ENCODE measurements around the gene SH3RF3.
"Not testable (repeated sequence)": the region's sequence is repeated elsewhere in the genome, so short reads cannot be mapped to it uniquely, and the experiment has no call there.

Gene SH3RF3

GRCh38 chr2:109153807-109154206 is 24.8 kb downstream of the SH3RF3 start:
- TF ChIP-seq Cebpa-rat (IDR thresholded peaks at IDR 0.05) = no peak
- Histone ChIP-seq H3K27me3 (no peaks in the 10 kb centered on the region), H3K9ac (no peak overlapping the region), H3K4me2 (no peak overlapping the region), H4K20me1 (peaks cover 98% of the 10 kb centered on the region), H3K4me1 (peaks cover 53% of the 10 kb centered on the region), H3K4me3 (no peak overlapping the region), H3K9me3 (no peaks in the 10 kb centered on the region), H3K36me3 (no peaks in the 10 kb centered on the region), H3K27ac (no peak overlapping the region)

DNA sequence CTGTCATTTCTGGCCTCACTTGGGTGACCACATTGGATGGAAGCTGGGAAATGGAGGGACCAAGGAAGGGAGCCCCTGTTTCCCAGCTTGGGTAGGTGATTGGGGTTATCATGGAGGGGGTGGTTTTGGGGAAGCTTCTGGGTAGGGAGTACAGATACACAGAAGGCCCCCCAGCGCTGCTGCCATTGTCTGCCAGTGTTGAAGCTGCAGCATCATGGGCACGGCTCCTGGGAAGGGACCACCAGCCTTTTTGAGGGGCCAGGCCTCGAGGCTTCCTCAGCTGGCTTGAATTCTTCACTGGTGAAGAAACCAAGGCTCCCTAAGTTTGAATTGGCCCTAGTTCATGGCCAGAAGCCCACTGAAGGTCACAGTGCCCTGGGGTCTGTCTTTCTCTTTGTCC is 25.2 kb downstream of the SH3RF3 start:
- no peak for TF ChIP-seq Cebpa-rat (IDR thresholded peaks at IDR 0.05)
- H3K4me2 ChIP-seq = peak overlapping the region; percentile 72; the same call in 1 of the 2 replicates
- no peaks in the 10 kb centered on the region for H3K9me3 ChIP-seq
- H4K20me1 ChIP-seq = peaks cover 98% of the 10 kb centered on the region
- no peak overlapping the region for H3K4me3 ChIP-seq
- peaks cover 53% of the 10 kb centered on the region for H3K4me1 ChIP-seq
- no peaks in the 10 kb centered on the region for H3K27me3 ChIP-seq
- no peaks in the 10 kb centered on the region for H3K36me3 ChIP-seq
- no peak overlapping the region for H3K9ac ChIP-seq
- H3K27ac ChIP-seq = no peak overlapping the region

DNA sequence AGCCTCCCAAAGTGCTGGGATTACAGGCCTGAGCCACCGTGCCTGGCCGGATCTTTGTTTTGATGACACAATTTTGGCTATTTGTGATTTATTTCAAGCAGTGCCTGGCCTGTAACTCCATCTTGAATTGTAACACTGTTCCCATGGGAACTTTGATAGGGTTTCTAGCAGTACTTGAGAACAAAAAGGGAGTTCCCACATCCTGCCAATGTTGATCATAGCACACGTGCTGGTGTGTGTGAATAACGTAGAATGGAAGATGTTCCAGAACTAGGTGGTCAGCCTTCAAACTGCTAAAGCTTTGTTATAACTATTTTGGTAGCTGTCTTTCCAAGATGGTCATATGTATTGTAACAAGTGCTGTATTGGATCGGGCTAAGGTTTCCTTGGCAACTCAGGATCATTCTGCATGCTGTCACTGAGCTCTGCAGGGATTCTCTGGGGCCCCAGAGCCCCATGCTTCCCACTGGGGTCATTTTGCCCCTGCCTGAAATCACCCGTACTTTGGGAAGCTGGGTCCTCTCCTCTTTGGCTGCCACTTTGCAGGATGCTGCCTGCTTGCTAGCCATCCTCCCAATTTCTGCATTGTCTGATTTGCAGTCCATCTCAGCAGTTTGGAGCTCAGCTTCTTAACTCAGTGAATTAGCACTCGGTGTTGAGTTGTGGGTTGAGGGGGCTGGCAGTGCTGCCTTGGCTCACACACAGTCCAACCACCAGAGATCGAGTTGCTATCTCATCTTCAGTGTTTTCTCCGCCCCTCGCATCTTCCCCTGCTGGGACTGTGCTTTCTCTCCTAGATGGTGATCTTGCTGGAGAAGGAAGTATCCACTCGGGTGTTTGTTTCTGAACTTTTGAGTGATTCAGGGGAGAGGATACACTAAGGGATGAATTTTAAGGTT is 26.8 kb downstream of the SH3RF3 start:
- Histone ChIP-seq H3K4me3 (no peak overlapping the region), H3K27me3 (no peaks in the 10 kb centered on the region), H4K20me1 (peaks cover 98% of the 10 kb centered on the region), H3K4me2 (peak overlapping the region; percentile 72), H3K36me3 (no peaks in the 10 kb centered on the region), H3K27ac (no peak overlapping the region), H3K9me3 (no peaks in the 10 kb centered on the region), H3K4me1 (peaks cover 59% of the 10 kb centered on the region), H3K9ac (no peak overlapping the region)
- no peak for TF ChIP-seq Cebpa-rat (IDR thresholded peaks at IDR 0.05)

DNA sequence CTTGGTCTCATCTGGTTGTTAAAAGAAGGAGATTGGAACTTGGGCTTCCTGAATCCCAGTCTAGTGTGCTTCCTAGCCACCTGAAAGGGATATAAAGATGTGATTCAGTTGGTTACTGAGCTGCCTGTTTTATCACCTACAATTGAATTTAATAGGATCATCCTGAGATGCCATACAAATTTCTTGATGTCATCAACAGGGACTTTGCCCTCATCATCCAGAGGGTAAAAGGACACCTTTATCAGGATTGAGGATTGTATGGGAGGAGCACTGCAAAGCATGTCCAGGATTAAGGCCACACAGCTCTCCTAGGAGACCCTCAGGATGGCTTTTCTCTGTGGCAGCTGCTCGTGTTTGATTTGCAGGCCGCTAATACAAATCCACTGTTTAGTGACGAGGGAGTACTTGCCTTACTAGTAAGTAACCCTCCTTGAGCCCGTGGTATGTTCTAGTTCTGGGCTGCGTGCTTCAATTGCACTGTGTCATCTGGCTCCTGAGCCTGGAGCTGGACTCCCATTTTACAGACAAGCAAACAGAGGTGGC is 28.6 kb downstream of the SH3RF3 start:
- Histone ChIP-seq H4K20me1 (peaks cover 93% of the 10 kb centered on the region), H3K9me3 (no peaks in the 10 kb centered on the region), H3K36me3 (no peaks in the 10 kb centered on the region), H3K27me3 (no peaks in the 10 kb centered on the region), H3K27ac (no peak overlapping the region), H3K4me2 (peak overlapping the region; percentile 12; the same call in 1 of the 2 replicates), H3K9ac (no peak overlapping the region), H3K4me3 (no peak overlapping the region), H3K4me1 (peaks cover 71% of the 10 kb centered on the region)
- TF ChIP-seq Cebpa-rat (IDR thresholded peaks at IDR 0.05) = no peak

GRCh38 chr2:109158237-109158636 is 29.2 kb downstream of the SH3RF3 start:
- no peaks in the 10 kb centered on the region for H3K27me3 ChIP-seq
- no peak overlapping the region for H3K27ac ChIP-seq
- peaks cover 71% of the 10 kb centered on the region for H3K4me1 ChIP-seq
- peaks cover 87% of the 10 kb centered on the region for H4K20me1 ChIP-seq
- no peaks in the 10 kb centered on the region for H3K9me3 ChIP-seq
- no peaks in the 10 kb centered on the region for H3K36me3 ChIP-seq
- H3K9ac ChIP-seq = no peak overlapping the region
- no peak for TF ChIP-seq Cebpa-rat (IDR thresholded peaks at IDR 0.05)
- H3K4me2 ChIP-seq = peak overlapping the region; percentile 12
- no peak overlapping the region for H3K4me3 ChIP-seq

GRCh38 chr2:109159096-109159495 is 30.1 kb downstream of the SH3RF3 start:
- 0 out of 2 replicates have a peak overlapping the region, but pooled peaks have one; percentile 9 for H3K9ac ChIP-seq
- H3K4me2 ChIP-seq = peak overlapping the region; percentile 12
- H3K4me1 ChIP-seq = peaks cover 78% of the 10 kb centered on the region
- no peaks in the 10 kb centered on the region for H3K9me3 ChIP-seq
- no peak overlapping the region for H3K4me3 ChIP-seq
- H4K20me1 ChIP-seq = peaks cover 83% of the 10 kb centered on the region
- H3K36me3 ChIP-seq = no peaks in the 10 kb centered on the region
- TF ChIP-seq Cebpa-rat (IDR thresholded peaks at IDR 0.05) = no peak
- H3K27ac ChIP-seq = no peak overlapping the region
- H3K27me3 ChIP-seq = no peaks in the 10 kb centered on the region

DNA sequence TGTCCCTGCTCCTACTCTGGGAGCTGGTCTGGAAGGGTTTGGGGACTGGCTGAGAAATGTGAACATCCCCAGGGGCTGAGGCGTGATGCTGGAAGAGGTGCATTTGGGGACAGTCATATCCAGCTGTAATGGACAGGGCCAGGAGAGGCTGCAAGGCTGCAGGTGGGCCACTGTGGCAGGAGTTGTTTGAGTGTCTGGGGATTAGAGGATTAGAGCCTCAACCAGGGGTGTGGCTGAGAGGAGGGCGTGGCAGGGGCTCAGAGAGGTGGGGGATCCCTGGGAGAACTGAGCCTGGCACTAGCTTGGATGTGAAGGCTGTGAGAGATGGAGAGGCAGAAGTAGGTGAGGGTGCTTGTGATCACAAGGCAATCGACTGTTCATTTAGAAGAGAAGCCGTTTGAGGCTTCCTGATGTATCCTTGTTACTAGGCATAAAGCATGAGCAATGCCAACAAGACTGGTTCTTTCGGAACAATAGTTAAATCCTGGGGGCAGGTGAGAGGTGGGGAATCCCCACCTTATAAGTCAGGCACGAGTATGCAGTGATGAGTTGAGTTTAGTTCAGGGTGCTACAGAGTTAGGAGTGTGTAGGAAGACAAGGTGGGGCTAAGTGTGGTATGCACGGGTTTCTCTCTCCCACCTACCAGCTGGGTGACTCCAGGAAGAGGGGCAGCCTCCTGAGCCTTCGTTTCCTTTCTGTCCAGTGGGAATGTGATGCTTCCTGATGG is 31.9 kb downstream of the SH3RF3 start:
- Histone ChIP-seq H3K4me1 (peaks cover 77% of the 10 kb centered on the region), H3K9me3 (peaks cover 9% of the 10 kb centered on the region; the same call in 1 of the 2 replicates), H3K27ac (peak overlapping the region; percentile 20; the same call in 1 of the 2 replicates), H3K36me3 (peaks cover 8% of the 10 kb centered on the region; the same call in 1 of the 2 replicates), H3K4me3 (no peak overlapping the region), H4K20me1 (peaks cover 82% of the 10 kb centered on the region), H3K27me3 (no peaks in the 10 kb centered on the region), H3K4me2 (peak overlapping the region; percentile 62), H3K9ac (no peak overlapping the region)
- TF ChIP-seq Cebpa-rat (IDR thresholded peaks at IDR 0.05) = no peak

DNA sequence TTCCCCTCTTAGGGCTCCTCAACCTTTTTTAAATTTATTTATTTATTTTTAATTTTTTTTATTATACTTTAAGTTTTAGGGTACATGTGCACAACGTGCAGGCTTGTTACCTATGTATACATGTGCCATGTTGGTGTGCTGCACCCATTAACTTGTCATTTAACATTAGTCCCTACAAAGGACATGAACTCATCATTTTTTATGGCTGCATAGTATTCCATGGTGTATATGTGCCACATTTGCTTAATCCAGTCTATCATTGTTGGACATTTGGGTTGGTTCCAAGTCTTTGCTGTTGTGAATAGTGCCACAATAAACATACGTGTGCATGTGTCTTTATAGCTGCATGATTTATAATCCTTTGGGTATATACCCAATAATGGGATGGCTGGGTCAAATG is 33.4 kb downstream of the SH3RF3 start:
- peaks cover 70% of the 10 kb centered on the region for H4K20me1 ChIP-seq
- not testable (repeated sequence) for H3K36me3 ChIP-seq, H3K27ac ChIP-seq, H3K4me2 ChIP-seq, H3K9ac ChIP-seq, H3K27me3 ChIP-seq, H3K4me3 ChIP-seq
- H3K9me3 ChIP-seq = peaks cover 12% of the 10 kb centered on the region; the same call in 1 of the 2 replicates
- peaks cover 64% of the 10 kb centered on the region for H3K4me1 ChIP-seq

DNA sequence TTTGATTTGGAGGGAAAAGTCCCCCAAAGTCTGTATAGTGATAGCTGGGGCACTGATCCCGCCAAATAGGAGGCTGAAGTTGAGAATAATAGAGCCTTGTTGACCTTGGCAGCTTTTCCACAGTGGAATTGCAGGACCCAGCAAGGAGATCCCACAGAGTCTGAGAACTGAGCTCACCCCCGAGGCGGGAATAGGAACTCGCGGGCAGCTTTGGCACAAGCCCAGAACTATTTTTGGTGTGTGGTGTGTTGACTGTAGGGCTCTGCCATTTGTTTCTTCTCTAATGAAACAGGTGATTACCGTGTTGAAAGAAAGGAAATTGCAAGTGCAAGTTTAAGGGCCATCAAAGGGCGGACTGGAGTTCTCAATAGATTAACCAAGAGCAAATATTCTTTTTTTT is 34.0 kb downstream of the SH3RF3 start:
- Histone ChIP-seq H3K36me3 (peaks cover 14% of the 10 kb centered on the region), H3K27me3 (no peaks in the 10 kb centered on the region), H3K9me3 (peaks cover 12% of the 10 kb centered on the region; the same call in 1 of the 2 replicates), H3K9ac (no peak overlapping the region), H3K4me1 (peaks cover 57% of the 10 kb centered on the region), H3K27ac (no peak overlapping the region), H3K4me3 (no peak overlapping the region), H3K4me2 (no peak overlapping the region), H4K20me1 (peaks cover 70% of the 10 kb centered on the region)
- TF ChIP-seq Cebpa-rat (IDR thresholded peaks at IDR 0.05) = no peak

Measured in BLaER1 (cell line).